Neuronal stem cell (in vitro differentiated cells): ENCODE data around the gene CCDC121.

Experiments used
- DNase-seq: peaks from one replicate; pipeline ENCODE4 v3.0.0-alpha.2; 2013; ENCODE audit warnings: low spot score
- H2AFZ ChIP-seq: one replicate; pipeline ENCODE4 v1.6.1; 2013; ENCODE audit warnings: mild to moderate bottlenecking, low read length, inconsistent platforms
- H2AK5ac ChIP-seq: 2 replicates; pipeline ENCODE4 v1.6.1; 2013; ENCODE audit warnings: low read depth, mild to moderate bottlenecking, inconsistent platforms, low read length, moderate library complexity, mixed read lengths
- H2BK120ac ChIP-seq: 2 replicates; pipeline ENCODE4 v1.6.1; 2013; ENCODE audit warnings: low read depth, mild to moderate bottlenecking, inconsistent platforms, low read length, moderate library complexity, mixed read lengths
- H2BK12ac ChIP-seq: one replicate; pipeline ENCODE4 v1.6.1; 2013; ENCODE audit warnings: low read length, inconsistent platforms
- H2BK15ac ChIP-seq: 2 replicates; pipeline ENCODE4 v1.6.1; 2013; ENCODE audit warnings: mild to moderate bottlenecking, low read length, inconsistent platforms, mixed read lengths
- H2BK5ac ChIP-seq: one replicate; pipeline ENCODE4 v1.6.1; 2013; ENCODE audit warnings: inconsistent platforms, mild to moderate bottlenecking, low read length, moderate library complexity
- H3K14ac ChIP-seq: one replicate; pipeline ENCODE4 v1.6.1; 2013; ENCODE audit warnings: low read length, inconsistent platforms
- H3K18ac ChIP-seq: 2 replicates; pipeline ENCODE4 v1.6.1; 2013; ENCODE audit warnings: low read length, inconsistent platforms
- H3K23ac ChIP-seq: 2 replicates; pipeline ENCODE4 v1.6.1; 2013; ENCODE audit warnings: low read depth, mild to moderate bottlenecking, mixed read lengths, low read length, inconsistent platforms; ENCODE audit not compliant: poor library complexity
- H3K27ac ChIP-seq: replicated peaks from 3 replicates; pipeline ENCODE4 v1.5.1; 2013; ENCODE audit warnings: low read length, inconsistent platforms
- H3K27me3 ChIP-seq, 3 experiments: 2 replicates each; pipeline ENCODE4 v1.6.1; 2013; ENCODE audit warnings: low read length in 3 of 3, mild to moderate bottlenecking in 2 of 3, inconsistent platforms in 1 of 3, low read depth in 1 of 3, mixed read lengths in 1 of 3, moderate library complexity in 1 of 3; ENCODE audit not compliant: control insufficient read depth in 3 of 3, insufficient read depth in 3 of 3
- H3K36me3 ChIP-seq, 2 donors: replicated peaks in 1 of 2; 2 replicates each; pipeline ENCODE4 v1.6.1; 2013; ENCODE audit warnings: low read length in 2 of 2; ENCODE audit not compliant: control insufficient read depth in 2 of 2, insufficient read depth in 2 of 2
- H3K4ac ChIP-seq: 2 replicates; pipeline ENCODE4 v1.6.1; 2013; ENCODE audit warnings: inconsistent platforms, mild to moderate bottlenecking, low read length, moderate library complexity
- H3K4me1 ChIP-seq, 2 donors: 1 replicate in 1 of 2; 2 replicates in 1 of 2; pipeline ENCODE4 v1.6.1; 2013; ENCODE audit warnings: low read length in 2 of 2, low read depth in 1 of 2; ENCODE audit not compliant: control insufficient read depth in 2 of 2, insufficient read depth in 1 of 2
- H3K4me2 ChIP-seq: one replicate; pipeline ENCODE4 v1.6.1; 2013; ENCODE audit warnings: mild to moderate bottlenecking, low read length, inconsistent platforms; ENCODE audit not compliant: insufficient read depth, poor library complexity, severe bottlenecking
- H3K4me3 ChIP-seq, 2 donors: 2 replicates each; pipeline ENCODE4 v1.5.1; 2013; ENCODE audit warnings: low read length in 2 of 2, mild to moderate bottlenecking in 2 of 2, inconsistent platforms in 1 of 2, moderate library complexity in 1 of 2
- H3K79me1 ChIP-seq: one replicate; pipeline ENCODE4 v1.6.1; 2013; ENCODE audit warnings: low read depth, mild to moderate bottlenecking, inconsistent platforms, low read length, moderate library complexity
- H3K9ac ChIP-seq: one replicate; pipeline ENCODE4 v1.6.1; 2013; ENCODE audit warnings: mild to moderate bottlenecking, low read depth, low read length, inconsistent platforms; ENCODE audit not compliant: poor library complexity
- H3K9me3 ChIP-seq, 2 donors: replicated peaks in 1 of 2; 2 replicates each; pipeline versions ENCODE3 to v1.6.1; 2013; ENCODE audit warnings: low read length in 2 of 2, mild to moderate bottlenecking in 2 of 2, inconsistent platforms in 1 of 2, low read depth in 1 of 2, mixed read lengths in 1 of 2, moderate library complexity in 1 of 2; ENCODE audit not compliant: control insufficient read depth in 2 of 2, insufficient read depth in 1 of 2
- H4K8ac ChIP-seq: one replicate; pipeline ENCODE4 v1.6.1; 2013; ENCODE audit warnings: low read depth, mild to moderate bottlenecking, inconsistent platforms, low read length, moderate library complexity
- H4K91ac ChIP-seq: one replicate; pipeline ENCODE4 v1.6.1; 2013; ENCODE audit warnings: low read length, low read depth, mild to moderate bottlenecking, inconsistent platforms; ENCODE audit not compliant: poor library complexity
- WGBS, 2 donors: extraction: QIAGEN DNeasy Blood & Tissue Kit; methylation state at CpG; one replicate each; pipeline ENCODE4 v1.1.7; 2013; ENCODE audit warnings: missing lambda C conversion rate in 2 of 2, mixed read lengths in 1 of 2; ENCODE audit not compliant: insufficient read length in 2 of 2, insufficient replicate concordance in 1 of 2; ENCODE audit errors: extremely low coverage in 2 of 2; 5-methylcytosine and 5-hydroxymethylcytosine counted together

The CCDC121 gene

GRCh38 chr2:27621524-27621923 is 7.3 kb downstream of the CCDC121 start:
- H2BK12ac ChIP-seq, result no peak overlapping the region
- H3K36me3 ChIP-seq, result peaks cover 15 to 89% of the 10 kb centered on the region in 2 donors
- H2BK15ac ChIP-seq, result no peak overlapping the region
- no peaks in the 10 kb centered on the region for H3K9me3 ChIP-seq
- no peak overlapping the region for H3K9ac ChIP-seq
- no peaks in the 10 kb centered on the region for H3K79me1 ChIP-seq
- peaks cover 0 to 5% of the 10 kb centered on the region in 2 donors for H3K4me1 ChIP-seq
- H2AK5ac ChIP-seq, result no peak overlapping the region
- H3K18ac ChIP-seq, result no peak overlapping the region
- H2AFZ ChIP-seq, result no peak overlapping the region
- H3K4me2 ChIP-seq, result no peak overlapping the region
- H3K27ac ChIP-seq, result no peak overlapping the region
- H3K27me3 ChIP-seq, result no peaks in the 10 kb centered on the region
- DNase-seq, result no peak
- no peak overlapping the region for H4K91ac ChIP-seq
- no peak overlapping the region for H3K23ac ChIP-seq
- H3K14ac ChIP-seq, result no peak overlapping the region
- no peak overlapping the region for H2BK120ac ChIP-seq
- no peak overlapping the region for H4K8ac ChIP-seq
- H3K4ac ChIP-seq, result no peak overlapping the region
- WGBS, 2 donors, result no CpG with 5 or more reads among the region's 1 CpG
- H3K4me3 ChIP-seq, result no peak overlapping the region
- H2BK5ac ChIP-seq, result no peak overlapping the region

DNA sequence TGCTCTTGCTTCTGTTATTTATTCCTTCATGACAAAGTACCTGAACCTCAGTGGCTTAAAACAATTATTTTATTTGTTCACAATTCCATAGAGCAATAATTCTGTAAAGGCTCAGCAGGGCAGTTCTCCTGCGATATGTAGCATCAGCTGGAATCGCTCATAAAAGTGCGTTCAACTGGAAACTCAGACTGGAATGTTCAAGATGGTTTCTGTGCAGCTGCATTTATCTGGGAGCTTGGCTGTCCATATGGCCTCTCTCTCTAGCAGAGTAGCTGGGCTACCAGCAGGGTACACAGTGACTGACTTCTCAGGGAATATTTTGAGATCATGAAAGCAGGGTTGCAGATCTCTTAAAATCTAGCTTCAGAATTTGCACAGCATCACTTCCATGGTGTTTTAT is 13.5 kb downstream of the CCDC121 start:
- no CpG with 5 or more reads among the region's 3 CpGs for WGBS, 2 donors
- Histone ChIP-seq H4K91ac (no peak overlapping the region), H3K4me3 (no peak overlapping the region), H3K4me2 (no peak overlapping the region), H2AFZ (no peak overlapping the region), H4K8ac (no peak overlapping the region), H3K27me3 (no peaks in the 10 kb centered on the region), H3K18ac (no peak overlapping the region), H2BK5ac (no peak overlapping the region), H3K14ac (no peak overlapping the region), H3K79me1 (no peaks in the 10 kb centered on the region), H3K23ac (no peak overlapping the region), H3K27ac (no peak overlapping the region), H2BK15ac (no peak overlapping the region), H2AK5ac (no peak overlapping the region), H3K4me1 (no peaks in the 10 kb centered on the region), H3K4ac (no peak overlapping the region), H2BK120ac (no peak overlapping the region), H2BK12ac (no peak overlapping the region), H3K9ac (no peak overlapping the region), H3K36me3 (peaks cover 18 to 94% of the 10 kb centered on the region in 2 donors), H3K9me3 (no peaks in the 10 kb centered on the region)
- DNase-seq, result no peak

DNA sequence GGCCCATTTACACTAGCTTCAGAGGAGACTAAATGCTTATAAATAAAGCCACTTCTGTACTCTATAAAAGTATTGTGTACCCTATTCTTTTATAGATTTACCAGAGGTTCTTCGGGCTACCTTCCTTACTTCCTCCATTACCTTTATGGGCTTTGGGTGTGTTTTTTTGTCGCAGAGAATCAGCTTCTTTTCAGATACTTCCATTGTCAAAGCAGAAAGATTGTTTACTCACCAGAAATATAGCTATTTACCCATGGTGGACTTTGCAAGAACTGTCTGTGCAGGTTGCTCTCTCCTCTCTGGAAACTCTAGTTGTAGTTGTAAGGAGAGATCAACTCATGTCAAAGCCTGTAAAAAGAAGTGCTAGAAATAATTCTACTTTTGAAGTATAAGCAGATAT is 14.8 kb downstream of the CCDC121 start:
- no peaks in the 10 kb centered on the region for H3K9me3 ChIP-seq
- H3K14ac ChIP-seq, result no peak overlapping the region
- no CpG with 5 or more reads among the region's 2 CpGs for WGBS, 2 donors
- no peak overlapping the region for H3K4me3 ChIP-seq
- no peak overlapping the region for H3K4ac ChIP-seq
- H3K9ac ChIP-seq, result no peak overlapping the region
- no peaks in the 10 kb centered on the region for H3K27me3 ChIP-seq
- no peak overlapping the region for H3K18ac ChIP-seq
- H2AK5ac ChIP-seq, result no peak overlapping the region
- H3K4me1 ChIP-seq, result no peaks in the 10 kb centered on the region
- no peak overlapping the region for H4K8ac ChIP-seq
- peaks cover 17 to 94% of the 10 kb centered on the region in 2 donors for H3K36me3 ChIP-seq
- H3K4me2 ChIP-seq, result no peak overlapping the region
- no peak for DNase-seq
- H2BK120ac ChIP-seq, result no peak overlapping the region
- no peak overlapping the region for H4K91ac ChIP-seq
- H3K27ac ChIP-seq, result no peak overlapping the region
- no peak overlapping the region for H2BK5ac ChIP-seq
- no peaks in the 10 kb centered on the region for H3K79me1 ChIP-seq
- no peak overlapping the region for H2BK12ac ChIP-seq
- H2AFZ ChIP-seq, result no peak overlapping the region
- no peak overlapping the region for H3K23ac ChIP-seq
- no peak overlapping the region for H2BK15ac ChIP-seq

GRCh38 chr2:27606611-27607010 is 22.2 kb downstream of the CCDC121 start:
- no peak overlapping the region for H3K4me3 ChIP-seq
- no peaks in the 10 kb centered on the region for H3K9me3 ChIP-seq
- no peak overlapping the region for H2BK120ac ChIP-seq
- H4K8ac ChIP-seq, result no peak overlapping the region
- H3K18ac ChIP-seq, result no peak overlapping the region
- H2AK5ac ChIP-seq, result no peak overlapping the region
- no peaks in the 10 kb centered on the region for H3K4me1 ChIP-seq
- no peak overlapping the region for H3K23ac ChIP-seq
- H3K79me1 ChIP-seq, result no peaks in the 10 kb centered on the region
- H3K27ac ChIP-seq, result no peak overlapping the region
- no CpG with 5 or more reads among the region's 2 CpGs for WGBS, 2 donors
- no peak overlapping the region for H3K14ac ChIP-seq
- H2BK15ac ChIP-seq, result no peak overlapping the region
- no peaks in the 10 kb centered on the region for H3K27me3 ChIP-seq
- no peak overlapping the region for H2AFZ ChIP-seq
- H4K91ac ChIP-seq, result no peak overlapping the region
- H2BK12ac ChIP-seq, result no peak overlapping the region
- no peak for DNase-seq
- no peak overlapping the region for H2BK5ac ChIP-seq
- no peak overlapping the region for H3K4ac ChIP-seq
- peaks cover 14 to 93% of the 10 kb centered on the region in 2 donors for H3K36me3 ChIP-seq
- no peak overlapping the region for H3K9ac ChIP-seq
- no peak overlapping the region for H3K4me2 ChIP-seq
